ENCODE results near the gene UBAP1L. TPM values are rescaled to one million over a fixed set of nuclear protein-coding genes. Genes with fewer than 3 reads are reported as not detected.

UBAP1L gene
- total and polyA plus RNA-seq, 10 donors = 2.5 to 11.2 (median 7.0) TPM

GRCh38 chr15:65115542-65115941 lies 542 bp upstream of the UBAP1L start:
- TF ChIP-seq POLR2A (IDR thresholded peaks at IDR 0.05) (no peak), POLR2AphosphoS5 (IDR thresholded peaks at IDR 0.05) (no peak)
- TF ChIP-seq, protein P1, sequence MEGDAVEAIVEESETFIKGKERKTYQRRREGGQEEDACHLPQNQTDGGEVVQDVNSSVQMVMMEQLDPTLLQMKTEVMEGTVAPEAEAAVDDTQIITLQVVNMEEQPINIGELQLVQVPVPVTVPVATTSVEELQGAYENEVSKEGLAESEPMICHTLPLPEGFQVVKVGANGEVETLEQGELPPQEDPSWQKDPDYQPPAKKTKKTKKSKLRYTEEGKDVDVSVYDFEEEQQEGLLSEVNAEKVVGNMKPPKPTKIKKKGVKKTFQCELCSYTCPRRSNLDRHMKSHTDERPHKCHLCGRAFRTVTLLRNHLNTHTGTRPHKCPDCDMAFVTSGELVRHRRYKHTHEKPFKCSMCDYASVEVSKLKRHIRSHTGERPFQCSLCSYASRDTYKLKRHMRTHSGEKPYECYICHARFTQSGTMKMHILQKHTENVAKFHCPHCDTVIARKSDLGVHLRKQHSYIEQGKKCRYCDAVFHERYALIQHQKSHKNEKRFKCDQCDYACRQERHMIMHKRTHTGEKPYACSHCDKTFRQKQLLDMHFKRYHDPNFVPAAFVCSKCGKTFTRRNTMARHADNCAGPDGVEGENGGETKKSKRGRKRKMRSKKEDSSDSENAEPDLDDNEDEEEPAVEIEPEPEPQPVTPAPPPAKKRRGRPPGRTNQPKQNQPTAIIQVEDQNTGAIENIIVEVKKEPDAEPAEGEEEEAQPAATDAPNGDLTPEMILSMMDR (IDR thresholded peaks at IDR 0.05 in 8 of 11, conservative IDR thresholded peaks at IDR 0.05 in 3 of 11) = no peak
- no peak overlapping the region for H3K4me3 ChIP-seq
- H3K27ac ChIP-seq = no peak overlapping the region
- no peaks in the 10 kb centered on the region for H3K27me3 ChIP-seq (replicated peaks in 1 of 7)
- intact Hi-C loops (cut with DNase I; ENCODE audit: low total_unique reads) = no loop called here
- peaks cover 4 to 95% (median 53%) of the 10 kb centered on the region in 6 donors for H3K36me3 ChIP-seq
- 90 to 94% (median 93%) methylated on average over 5 of the region's 5 CpGs for WGBS, 5 donors
- no peaks in the 10 kb centered on the region for H3K9me3 ChIP-seq
- H3K4me1 ChIP-seq = no peaks in the 10 kb centered on the region
- DNase-seq = no peak

- Histone ChIP-seq H3K4me1 (no peaks in the 10 kb centered on the region), H3K27ac (peak overlapping the region in 1 of 8 donors; percentile 21), H3K36me3 (peaks cover 0 to 64% (median 19%) of the 10 kb centered on the region in 6 donors), H3K4me3 (no peak overlapping the region), H3K9me3 (no peaks in the 10 kb centered on the region), H3K27me3 (replicated peaks in 1 of 7) (no peaks in the 10 kb centered on the region)
- TF ChIP-seq POLR2A (IDR thresholded peaks at IDR 0.05) (no peak), POLR2AphosphoS5 (IDR thresholded peaks at IDR 0.05) (no peak)
- TF ChIP-seq, protein P1 (IDR thresholded peaks at IDR 0.05 in 8 of 11, conservative IDR thresholded peaks at IDR 0.05 in 3 of 11) = no peak
- no peak for DNase-seq
- intact Hi-C loops (cut with DNase I; ENCODE audit: low total_unique reads) = no loop called here
- whole genome bisulfite sequencing, 5 donors = 54 to 75% (median 63%) methylated on average over 3 of the region's 3 CpGs
Observed at GRCh38 chr15:65110676-65111292, 4.2 kb downstream of the UBAP1L start.

DNA sequence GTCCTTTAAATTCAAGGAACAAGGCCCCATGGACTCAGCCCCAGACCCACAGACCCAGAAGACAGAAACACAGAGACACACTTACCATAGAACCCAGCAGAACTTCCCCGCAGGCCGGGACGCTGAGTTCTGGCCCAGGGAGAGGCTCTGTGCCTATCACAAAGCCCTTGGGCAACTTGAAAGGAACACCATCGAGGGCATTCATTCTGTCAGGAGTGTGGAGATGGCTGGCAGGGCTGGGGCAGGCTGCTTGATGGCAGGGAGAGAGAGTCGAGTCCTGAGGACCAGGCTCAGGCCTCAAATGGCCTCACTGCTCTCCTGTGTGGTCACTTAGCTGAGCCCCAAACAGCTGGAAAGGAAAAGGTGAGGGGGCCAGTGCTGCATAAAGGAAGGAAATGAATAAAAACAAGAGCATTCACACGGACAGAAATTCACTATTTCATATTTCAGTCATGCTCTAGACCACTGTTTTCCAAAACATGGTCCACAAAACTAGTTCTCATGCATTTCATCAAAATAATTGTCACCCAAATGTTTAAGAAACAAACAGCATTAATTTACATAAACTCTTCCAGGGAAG lies 8.9 kb downstream of the UBAP1L start:
- no peak overlapping the region for H3K27ac ChIP-seq
- WGBS, 5 donors = 73 to 80% (median 76%) methylated on average over 6 of the region's 6 CpGs
- intact Hi-C loops (cut with DNase I; ENCODE audit: low total_unique reads) = no loop called here
- no peak for DNase-seq
- no peaks in the 10 kb centered on the region for H3K27me3 ChIP-seq (replicated peaks in 1 of 7)
- no peak overlapping the region for H3K4me3 ChIP-seq
- H3K9me3 ChIP-seq = no peaks in the 10 kb centered on the region
- peaks cover 0 to 63% (median 24%) of the 10 kb centered on the region in 6 donors for H3K36me3 ChIP-seq
- peaks cover 0 to 8% (median 1%) of the 10 kb centered on the region in 6 donors for H3K4me1 ChIP-seq
- TF ChIP-seq, protein P1 (IDR thresholded peaks at IDR 0.05 in 8 of 11, conservative IDR thresholded peaks at IDR 0.05 in 3 of 11) = no peak
- TF ChIP-seq POLR2A (IDR thresholded peaks at IDR 0.05) = no peak
- TF ChIP-seq POLR2AphosphoS5 (IDR thresholded peaks at IDR 0.05) = no peak

DNA sequence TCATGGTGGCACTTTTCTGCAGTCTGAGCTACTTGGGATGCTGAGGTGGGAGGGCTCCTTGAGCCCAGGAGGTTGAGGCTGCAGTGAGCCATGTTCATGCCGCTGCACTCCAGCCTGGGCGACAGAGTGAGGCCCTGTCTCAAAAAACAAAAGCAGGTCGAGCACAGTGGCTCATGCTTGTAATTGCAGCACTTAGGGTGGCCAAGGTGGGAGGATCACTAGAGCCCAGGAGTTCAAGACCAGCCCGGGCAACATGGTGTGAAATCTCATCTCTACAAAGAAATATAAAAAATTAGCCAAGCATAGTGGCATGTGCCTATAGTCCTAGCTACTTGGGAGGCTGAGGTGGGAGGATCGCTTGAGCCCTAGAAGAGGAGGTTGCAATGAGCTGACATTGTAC lies 10.0 kb downstream of the UBAP1L start:
- no peak overlapping the region for H3K27ac ChIP-seq
- intact Hi-C loops (cut with DNase I; ENCODE audit: low total_unique reads) = no loop called here
- no peaks in the 10 kb centered on the region for H3K9me3 ChIP-seq
- no peak for DNase-seq
- H3K4me1 ChIP-seq = peaks cover 0 to 9% (median 1%) of the 10 kb centered on the region in 6 donors
- H3K4me3 ChIP-seq = no peak overlapping the region
- 90 to 96% (median 95%) methylated on average over 5 of the region's 5 CpGs for WGBS, 5 donors
- no peak for TF ChIP-seq POLR2AphosphoS5 (IDR thresholded peaks at IDR 0.05)
- no peak for TF ChIP-seq POLR2A (IDR thresholded peaks at IDR 0.05)
- TF ChIP-seq, protein P1 (IDR thresholded peaks at IDR 0.05 in 8 of 11, conservative IDR thresholded peaks at IDR 0.05 in 3 of 11) = no peak
- no peaks in the 10 kb centered on the region for H3K27me3 ChIP-seq (replicated peaks in 1 of 7)
- peaks cover 0 to 74% (median 27%) of the 10 kb centered on the region in 6 donors for H3K36me3 ChIP-seq
